ENCODE results near the gene OXA1L.
"Not testable (repeated sequence)": the region's sequence is repeated elsewhere in the genome, so short reads cannot be mapped to it uniquely, and the experiment has no call there.

Gene OXA1L

DNA sequence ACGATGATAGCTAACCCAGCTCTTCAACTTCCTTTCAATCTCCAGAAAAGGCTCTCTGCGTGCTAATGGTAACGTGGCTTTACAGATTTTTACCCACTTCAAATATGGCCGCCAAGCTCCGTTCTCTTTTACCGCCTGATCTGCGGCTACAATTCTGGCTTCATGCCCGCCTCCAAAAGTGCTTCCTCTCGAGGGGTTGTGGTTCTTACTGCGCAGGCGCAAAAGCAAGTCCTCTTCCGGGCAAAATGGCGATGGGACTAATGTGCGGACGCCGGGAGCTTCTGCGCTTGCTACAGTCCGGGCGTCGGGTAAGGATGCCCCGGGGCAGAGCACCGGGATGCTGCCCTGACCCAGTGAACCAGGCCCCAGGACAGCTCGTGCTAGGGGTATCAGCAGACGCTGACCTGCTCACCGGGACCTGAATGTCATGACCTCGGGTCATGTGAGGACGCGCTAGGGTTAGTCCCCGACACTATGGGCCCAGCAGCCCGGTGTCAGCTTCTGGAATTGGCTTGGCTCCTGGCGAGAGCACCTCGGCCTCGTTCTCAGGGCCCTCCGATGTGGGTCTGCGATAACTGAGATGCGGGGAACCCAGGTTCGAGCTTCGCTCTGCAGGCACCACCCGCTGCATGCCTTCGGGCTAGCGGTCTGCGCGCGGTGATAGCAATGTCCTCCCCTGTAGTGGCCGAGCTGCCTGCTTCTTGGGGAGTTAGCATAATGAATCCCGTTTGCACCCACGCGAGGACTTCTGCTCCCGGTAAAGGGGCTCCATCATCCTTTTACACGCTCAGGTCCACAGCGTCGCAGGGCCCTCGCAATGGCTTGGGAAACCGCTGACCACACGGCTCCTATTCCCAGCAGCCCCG lies at the start of gene OXA1L:
Gene OXA1L, plus strand, starts transcription at position 232 of the 866 bp plus-strand sequence. Its CDS starts 14 bp downstream, at position 246.
- TF ChIP-seq, protein P1, sequence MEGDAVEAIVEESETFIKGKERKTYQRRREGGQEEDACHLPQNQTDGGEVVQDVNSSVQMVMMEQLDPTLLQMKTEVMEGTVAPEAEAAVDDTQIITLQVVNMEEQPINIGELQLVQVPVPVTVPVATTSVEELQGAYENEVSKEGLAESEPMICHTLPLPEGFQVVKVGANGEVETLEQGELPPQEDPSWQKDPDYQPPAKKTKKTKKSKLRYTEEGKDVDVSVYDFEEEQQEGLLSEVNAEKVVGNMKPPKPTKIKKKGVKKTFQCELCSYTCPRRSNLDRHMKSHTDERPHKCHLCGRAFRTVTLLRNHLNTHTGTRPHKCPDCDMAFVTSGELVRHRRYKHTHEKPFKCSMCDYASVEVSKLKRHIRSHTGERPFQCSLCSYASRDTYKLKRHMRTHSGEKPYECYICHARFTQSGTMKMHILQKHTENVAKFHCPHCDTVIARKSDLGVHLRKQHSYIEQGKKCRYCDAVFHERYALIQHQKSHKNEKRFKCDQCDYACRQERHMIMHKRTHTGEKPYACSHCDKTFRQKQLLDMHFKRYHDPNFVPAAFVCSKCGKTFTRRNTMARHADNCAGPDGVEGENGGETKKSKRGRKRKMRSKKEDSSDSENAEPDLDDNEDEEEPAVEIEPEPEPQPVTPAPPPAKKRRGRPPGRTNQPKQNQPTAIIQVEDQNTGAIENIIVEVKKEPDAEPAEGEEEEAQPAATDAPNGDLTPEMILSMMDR (IDR thresholded peaks at IDR 0.05; ENCODE audit: borderline replicate concordance, control extremely low read depth, extremely low read depth, insufficient read depth, missing control alignments): no peak
- in situ Hi-C loops (cut with MboI; ENCODE audit: low sequenced_read_pairs, unreplicated experiment): no loop called here
- peak; percentile 91 for DNase-seq (ENCODE audit: low spot score)

DNA sequence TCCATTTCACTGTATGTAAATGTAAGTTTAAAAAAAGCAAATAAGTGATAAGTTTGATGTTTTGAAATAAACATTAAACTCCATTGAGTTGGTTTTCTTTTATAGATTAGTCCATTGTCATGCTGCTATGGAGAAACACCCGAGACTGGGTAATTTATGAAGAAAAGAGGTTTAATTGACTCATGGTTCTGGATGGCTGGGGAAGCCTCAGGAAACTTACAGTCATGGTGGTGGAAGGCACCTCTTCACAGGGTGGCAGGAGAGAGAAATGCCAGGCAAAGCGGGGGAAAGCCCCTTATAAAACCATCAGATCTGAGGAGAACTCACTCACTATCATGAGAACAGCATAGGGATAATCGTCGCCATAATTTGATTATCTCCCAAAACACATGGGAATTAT lies 48.4 kb upstream of the OXA1L start:
- in situ Hi-C loops (cut with MboI; ENCODE audit: low sequenced_read_pairs, unreplicated experiment): no loop called here
- no peak for DNase-seq (ENCODE audit: low spot score)
- TF ChIP-seq, protein P1 (IDR thresholded peaks at IDR 0.05; ENCODE audit: borderline replicate concordance, control extremely low read depth, extremely low read depth, insufficient read depth, missing control alignments): no peak

DNA sequence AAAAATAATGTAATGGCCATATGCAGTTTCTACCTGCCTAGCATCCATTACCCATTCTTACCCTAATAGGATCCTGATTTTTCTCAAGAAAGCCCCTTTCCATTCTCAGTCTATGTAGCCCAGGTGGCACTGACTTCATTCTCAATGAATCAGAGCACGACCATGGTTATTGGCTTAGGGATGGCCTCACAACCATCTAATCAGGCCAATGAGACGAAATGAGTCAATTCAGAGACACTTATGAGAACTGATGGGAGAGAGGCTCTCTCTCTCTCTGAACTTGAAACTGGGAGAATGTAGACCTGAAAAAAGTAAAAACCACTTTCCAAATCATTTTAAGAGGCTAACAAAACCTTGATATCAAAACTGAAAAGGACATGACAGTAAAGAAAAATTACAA lies 45.3 kb upstream of the OXA1L start:
- in situ Hi-C loops (cut with MboI; ENCODE audit: low sequenced_read_pairs, unreplicated experiment): no loop called here
- TF ChIP-seq, protein P1 (IDR thresholded peaks at IDR 0.05; ENCODE audit: borderline replicate concordance, control extremely low read depth, extremely low read depth, insufficient read depth, missing control alignments): no peak
- DNase-seq (ENCODE audit: low spot score): no peak

DNA sequence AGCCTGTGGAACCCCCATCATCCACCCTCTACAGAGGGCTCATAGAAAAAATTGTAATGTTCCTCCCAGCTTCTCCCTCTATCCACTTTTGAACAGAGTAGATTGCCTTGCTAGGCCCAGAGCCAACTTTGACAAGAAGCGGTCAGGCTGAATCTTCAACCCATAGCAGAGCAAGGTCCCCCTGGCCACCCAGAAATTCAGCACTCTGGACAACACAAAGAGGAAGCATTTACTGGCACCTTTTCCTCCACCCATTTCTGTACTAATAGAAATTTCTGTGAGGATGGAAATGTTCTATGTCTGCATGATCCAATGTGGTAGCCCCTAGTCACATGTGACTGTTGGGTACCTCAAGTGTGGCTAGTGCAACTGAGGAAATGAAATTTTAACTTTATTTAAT lies 42.7 kb upstream of the OXA1L start:
- in situ Hi-C loops (cut with MboI; ENCODE audit: low sequenced_read_pairs, unreplicated experiment): no loop called here

DNA sequence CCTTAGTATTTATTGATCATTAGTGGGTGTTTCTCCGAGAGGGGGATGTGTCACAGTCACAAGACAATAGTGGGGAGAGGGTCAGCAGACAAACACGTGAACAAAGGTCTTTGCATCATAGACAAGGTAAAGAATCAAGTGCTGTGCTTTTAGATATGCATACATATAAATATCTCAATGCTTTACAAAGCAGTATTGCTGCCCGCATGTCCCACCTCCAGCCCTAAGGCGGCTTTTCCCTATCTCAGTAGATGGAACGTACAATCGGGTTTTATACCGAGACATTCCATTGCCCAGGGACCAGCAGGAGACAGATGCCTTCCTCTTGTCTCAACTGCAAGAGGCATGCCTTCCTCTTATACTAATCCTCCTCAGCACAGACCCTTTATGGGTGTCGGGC lies 41.6 kb upstream of the OXA1L start:
- in situ Hi-C loops (cut with MboI; ENCODE audit: low sequenced_read_pairs, unreplicated experiment): not testable (repeated sequence)

More for the DNA sequence above, 42.7 kb upstream of the OXA1L start:
- TF ChIP-seq, protein P1 (IDR thresholded peaks at IDR 0.05; ENCODE audit: borderline replicate concordance, control extremely low read depth, extremely low read depth, insufficient read depth, missing control alignments): no peak
- no peak for DNase-seq (ENCODE audit: low spot score)

DNA sequence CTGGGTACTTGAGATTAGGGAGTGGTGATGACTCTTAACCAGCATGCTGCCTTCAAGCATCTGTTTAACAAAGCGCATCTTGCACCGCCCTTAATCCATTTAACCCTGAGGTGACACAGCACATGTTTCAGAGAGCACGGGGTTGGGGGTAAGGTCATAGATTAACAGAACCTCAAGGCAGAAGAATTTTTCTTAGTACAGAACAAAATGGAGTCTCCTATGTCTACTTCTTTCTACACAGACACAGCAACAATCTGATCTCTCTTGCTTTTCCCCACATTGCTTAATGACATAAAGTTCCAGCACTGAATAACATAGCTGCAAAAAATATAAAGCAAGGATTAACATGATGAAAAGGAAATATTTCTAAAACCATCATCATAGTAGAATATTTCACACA lies 41.1 kb upstream of the OXA1L start:
- in situ Hi-C loops (cut with MboI; ENCODE audit: low sequenced_read_pairs, unreplicated experiment); DNase-seq (ENCODE audit: low spot score): not testable (repeated sequence)

More for the DNA sequence above, 41.6 kb upstream of the OXA1L start:
- DNase-seq (ENCODE audit: low spot score): not testable (repeated sequence)

DNA sequence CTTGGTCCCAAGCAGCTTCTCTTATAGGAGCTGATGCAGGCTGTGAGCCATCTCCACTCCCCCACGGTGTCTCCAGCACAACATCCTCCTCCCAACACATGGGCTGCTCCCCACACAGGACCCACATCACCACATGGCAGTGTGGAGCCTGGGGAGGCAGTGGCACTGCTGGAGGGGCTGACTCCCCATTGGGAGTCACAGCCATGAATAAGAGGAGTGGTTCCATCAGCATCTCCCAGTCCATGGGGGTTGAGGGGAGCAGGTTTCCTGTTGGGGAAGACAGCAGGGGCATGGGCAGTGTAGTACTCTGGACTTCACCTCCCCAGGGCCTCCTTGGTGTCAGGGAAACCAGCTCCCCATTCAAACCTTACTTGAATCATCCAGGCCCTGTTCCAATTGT lies 40.5 kb upstream of the OXA1L start:
- DNase-seq (ENCODE audit: low spot score): no peak
- in situ Hi-C loops (cut with MboI; ENCODE audit: low sequenced_read_pairs, unreplicated experiment): no loop called here
- TF ChIP-seq, protein P1 (IDR thresholded peaks at IDR 0.05; ENCODE audit: borderline replicate concordance, control extremely low read depth, extremely low read depth, insufficient read depth, missing control alignments): no peak

DNA sequence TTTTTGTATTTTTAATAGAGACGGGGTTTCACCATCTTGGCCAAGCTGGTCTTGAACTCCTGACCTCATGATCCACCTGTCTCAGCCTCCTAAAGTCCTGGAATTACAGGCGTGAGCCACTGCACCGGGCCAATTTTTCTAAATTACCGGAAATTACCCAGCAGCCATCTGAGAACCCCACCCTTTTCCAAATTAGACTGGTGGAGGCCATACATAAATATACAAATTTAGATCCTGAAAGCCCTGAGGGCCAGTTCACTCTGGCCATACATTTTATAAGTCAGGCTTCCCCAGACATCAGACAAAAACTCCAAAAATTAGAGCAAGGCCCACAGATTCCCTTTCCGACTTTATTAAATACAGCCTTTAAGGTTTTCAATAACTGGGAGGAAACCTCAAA lies 34.4 kb upstream of the OXA1L start:
- in situ Hi-C loops (cut with MboI; ENCODE audit: low sequenced_read_pairs, unreplicated experiment); DNase-seq (ENCODE audit: low spot score): not testable (repeated sequence)
